NOMO-1 treated with dmso at 0.1 percent for 144 hours (cell line): ENCODE results near the gene LRRK1.
"Not testable (repeated sequence)": the region's sequence is repeated elsewhere in the genome, so short reads cannot be mapped to it uniquely, and the experiment has no call there.

Experiments used
- DNase-seq: peaks from one replicate; lab custom pipeline; 2025; ENCODE audit not compliant: unreplicated experiment; lab: John Stamatoyannopoulos, UW

Gene LRRK1

GRCh38 chr15:101088788-101089578, 169.8 kb downstream of the LRRK1 start:
- DNase-seq, result peak; percentile 27

GRCh38 chr15:101089579-101090427, 170.6 kb downstream of the LRRK1 start:
- DNase-seq, result no peak

DNA sequence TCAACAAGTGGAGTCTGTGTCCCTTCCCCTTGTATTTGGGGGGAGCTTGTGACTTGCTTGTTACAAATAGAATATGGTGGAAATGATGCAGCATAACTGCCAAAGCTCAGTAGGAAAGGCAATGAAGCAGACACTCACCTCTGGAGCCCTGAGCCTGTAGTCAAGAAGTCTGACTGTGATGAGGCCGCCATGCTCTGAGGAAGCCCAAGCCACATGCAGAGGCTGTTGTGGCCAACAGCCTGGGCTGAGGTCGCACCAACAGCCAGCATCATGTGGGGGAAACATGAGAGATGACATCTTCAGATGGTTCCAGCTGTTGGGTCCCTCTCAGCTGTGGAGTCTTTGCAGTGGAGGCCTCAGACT, 171.3 kb downstream of the LRRK1 start:
- no peak for DNase-seq

GRCh38 chr15:101091080-101092017, 172.2 kb downstream of the LRRK1 start:
- DNase-seq, result no peak

DNA sequence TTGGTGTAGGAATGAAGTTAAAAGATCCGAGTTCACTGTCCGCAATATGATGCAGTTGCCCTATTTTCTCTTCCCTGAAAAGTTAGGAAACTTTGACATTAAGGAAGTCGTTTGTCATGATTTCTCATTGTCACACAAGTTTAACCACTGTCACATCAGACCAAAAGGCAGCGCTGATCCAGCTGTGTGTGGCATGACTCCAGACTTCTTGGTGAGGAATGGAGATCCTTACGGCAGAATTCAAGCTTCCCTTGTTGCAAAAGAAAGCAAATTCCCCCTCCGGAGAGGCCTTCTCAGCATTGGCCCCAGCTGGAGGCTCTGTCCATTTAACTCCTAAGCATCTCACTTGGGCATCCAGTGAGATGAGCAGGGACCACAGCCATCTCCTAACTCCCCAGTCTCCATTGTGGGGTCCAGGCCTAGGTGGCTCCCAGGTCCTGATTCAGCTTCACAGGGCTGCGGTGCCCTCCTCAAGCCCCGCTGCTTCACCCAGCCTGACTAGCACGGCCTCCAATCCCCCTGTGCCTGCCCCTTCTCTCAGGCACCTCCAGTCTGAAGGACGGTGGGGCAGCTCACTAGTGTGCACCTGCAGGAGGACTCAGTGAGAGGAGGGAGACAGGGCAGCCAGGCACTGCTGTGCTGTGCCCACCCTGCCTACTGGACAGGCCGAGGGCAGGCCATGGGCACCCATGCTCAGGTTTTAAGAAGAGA, 173.2 kb downstream of the LRRK1 start:
- no peak for DNase-seq

GRCh38 chr15:101092867-101093202, 173.7 kb downstream of the LRRK1 start:
- DNase-seq, result no peak

- no peak for DNase-seq
Observed at GRCh38 chr15:101093958-101094357, 174.8 kb downstream of the LRRK1 start.

- not testable (repeated sequence) for DNase-seq
Observed at GRCh38 chr15:101095796-101096406, 176.7 kb downstream of the LRRK1 start.

DNA sequence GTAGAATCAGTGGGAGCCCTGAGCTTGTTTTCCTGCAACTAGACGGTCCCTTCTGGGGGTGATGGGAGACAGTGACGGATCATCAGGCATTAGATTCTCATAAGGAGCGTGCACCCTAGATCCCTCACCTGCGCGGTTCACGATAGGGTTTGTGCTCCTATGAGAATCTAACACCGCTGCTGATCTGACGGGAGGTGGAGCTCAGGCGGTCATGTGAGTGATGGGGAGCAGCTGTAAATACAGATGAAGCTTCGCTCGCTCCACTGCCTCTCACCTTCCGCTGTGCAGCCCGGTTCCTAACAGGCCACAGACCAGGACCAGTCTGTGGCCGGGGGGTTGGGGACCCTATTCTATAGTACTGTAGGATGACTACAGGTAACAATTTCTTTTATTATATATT, 178.0 kb downstream of the LRRK1 start:
- no peak for DNase-seq

GRCh38 chr15:101099183-101099582, 180.0 kb downstream of the LRRK1 start:
- DNase-seq, result no peak

DNA sequence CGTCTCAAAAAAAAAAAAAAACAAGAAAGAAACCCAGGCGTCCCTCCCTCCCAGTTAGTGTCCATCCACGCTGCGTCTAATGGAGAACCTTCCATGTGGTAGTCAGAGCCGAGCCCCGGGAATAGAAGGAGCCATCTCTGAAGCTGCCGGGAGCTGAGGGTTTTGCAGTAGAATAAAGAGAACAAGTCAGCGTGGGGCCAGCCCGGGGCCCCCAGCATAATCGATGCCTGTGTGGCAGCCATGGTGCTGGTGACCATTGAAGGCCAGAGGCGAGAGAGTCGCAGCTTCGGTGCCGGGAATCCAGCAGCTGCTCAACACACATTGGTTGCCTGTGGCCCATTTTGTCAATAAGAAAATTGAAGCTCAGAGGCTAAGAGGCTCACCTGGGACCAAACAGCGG, 181.0 kb downstream of the LRRK1 start:
- DNase-seq, result no peak

- DNase-seq, result no peak
Observed at GRCh38 chr15:101100593-101101442, 181.7 kb downstream of the LRRK1 start.

DNA sequence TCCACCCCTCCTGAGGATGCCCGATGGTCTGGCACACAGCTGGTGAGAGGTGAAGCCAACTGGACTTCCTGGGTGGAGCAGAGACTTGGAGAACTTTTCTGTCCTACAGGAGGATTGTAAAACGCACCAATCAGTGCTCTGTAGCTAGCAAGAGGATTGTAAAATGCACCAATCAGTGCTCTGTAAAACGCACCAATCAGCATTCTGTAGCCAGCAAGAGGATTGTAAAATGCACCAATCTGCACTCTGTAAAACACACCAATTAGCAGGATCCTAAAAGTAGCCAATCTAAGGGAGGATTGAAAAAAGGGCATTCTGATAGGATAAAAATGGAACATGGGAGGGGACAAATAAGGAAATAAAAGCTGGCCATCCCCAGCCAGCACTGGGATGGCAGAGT, 182.5 kb downstream of the LRRK1 start:
- DNase-seq, result no peak

GRCh38 chr15:101102746-101103145, 183.6 kb downstream of the LRRK1 start:
- DNase-seq, result no peak

GRCh38 chr15:101103598-101103997, 184.4 kb downstream of the LRRK1 start:
- no peak for DNase-seq

DNA sequence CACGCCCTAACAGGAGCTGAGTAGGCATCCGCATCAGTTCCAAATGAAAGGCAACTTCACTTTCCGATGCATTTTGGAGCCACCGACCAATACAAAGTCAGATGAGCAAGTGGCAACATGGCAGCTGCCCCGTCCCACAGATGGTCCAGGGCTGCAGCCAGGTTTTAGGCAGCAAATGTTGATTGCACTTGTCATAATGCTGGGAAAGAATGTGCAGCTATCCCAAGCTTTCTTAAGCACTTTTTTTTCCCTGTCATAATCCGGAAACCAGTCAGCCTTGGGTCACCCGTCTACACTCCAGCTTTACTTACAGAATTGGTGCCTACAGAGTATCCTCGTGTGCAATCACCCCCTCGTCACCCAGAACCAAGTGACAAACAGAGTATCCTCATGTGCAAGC, 185.0 kb downstream of the LRRK1 start:
- DNase-seq, result no peak

GRCh38 chr15:101105059-101105891, 186.1 kb downstream of the LRRK1 start:
- DNase-seq, result no peak

DNA sequence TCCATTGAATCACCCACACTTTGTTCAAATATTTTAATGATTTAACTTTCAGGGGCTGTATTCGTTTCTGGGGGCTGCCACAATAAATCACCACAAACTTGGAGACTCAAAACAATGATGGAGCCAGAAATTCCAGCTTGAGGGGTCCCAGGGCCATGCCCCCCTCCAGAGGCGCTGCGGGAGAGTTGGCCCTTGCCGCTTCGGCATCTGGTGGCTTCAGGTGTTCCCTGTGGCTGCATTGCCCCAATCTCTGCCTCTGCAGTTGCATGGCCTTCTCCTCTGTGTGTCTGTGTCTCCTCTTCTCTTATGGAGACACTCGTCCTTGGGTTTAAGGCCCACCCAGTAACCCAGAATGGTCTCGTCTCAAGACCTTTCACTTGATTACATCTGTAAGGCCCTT, 187.9 kb downstream of the LRRK1 start:
- DNase-seq, result no peak
